ENCODE data around the gene ZNF385B.

The ZNF385B gene

DNA sequence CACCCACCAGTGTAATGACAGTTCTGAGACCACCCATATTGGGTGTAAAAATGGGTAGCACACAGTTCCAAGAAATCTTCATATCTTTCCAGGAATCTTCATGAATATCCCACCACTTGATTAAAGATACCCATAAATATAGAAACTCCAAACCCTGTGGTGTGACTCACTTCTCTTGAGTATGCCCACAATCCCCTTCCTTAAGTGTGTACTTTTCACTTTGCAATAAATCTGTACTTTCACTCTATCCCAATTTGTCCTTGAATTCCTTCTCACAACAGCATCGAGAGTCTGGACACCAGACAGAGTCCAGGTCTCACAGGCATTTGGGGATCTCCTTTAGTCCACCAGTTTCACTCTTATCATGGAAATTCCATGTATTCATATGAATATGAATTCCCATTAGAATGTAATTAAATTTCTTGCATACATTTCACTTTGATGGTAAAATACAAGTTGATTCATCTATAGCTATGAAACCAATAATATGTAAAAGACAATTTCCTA, 309.8 kb downstream of the ZNF385B start:
- DNase-seq (ENCODE audit: low spot score) = no peak

DNA sequence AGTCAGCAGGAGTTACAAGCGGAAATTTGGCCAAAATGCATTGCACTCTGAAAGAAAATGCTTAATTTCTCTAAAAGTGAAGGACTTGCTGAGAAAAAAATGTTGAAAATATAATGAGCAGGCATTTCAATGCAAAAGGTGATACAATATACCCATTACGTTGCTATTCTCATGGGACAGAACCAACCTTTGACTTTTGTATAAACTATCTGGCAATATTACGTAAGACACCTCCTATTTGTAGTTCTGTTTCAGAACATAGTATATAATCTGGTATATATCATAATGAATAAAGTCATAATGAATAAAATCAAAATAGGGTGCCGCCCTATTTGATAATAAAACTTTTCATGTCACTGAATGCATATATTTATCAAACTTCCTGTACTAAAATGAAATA, 310.6 kb downstream of the ZNF385B start:
- DNase-seq (ENCODE audit: low spot score) = no peak

DNA sequence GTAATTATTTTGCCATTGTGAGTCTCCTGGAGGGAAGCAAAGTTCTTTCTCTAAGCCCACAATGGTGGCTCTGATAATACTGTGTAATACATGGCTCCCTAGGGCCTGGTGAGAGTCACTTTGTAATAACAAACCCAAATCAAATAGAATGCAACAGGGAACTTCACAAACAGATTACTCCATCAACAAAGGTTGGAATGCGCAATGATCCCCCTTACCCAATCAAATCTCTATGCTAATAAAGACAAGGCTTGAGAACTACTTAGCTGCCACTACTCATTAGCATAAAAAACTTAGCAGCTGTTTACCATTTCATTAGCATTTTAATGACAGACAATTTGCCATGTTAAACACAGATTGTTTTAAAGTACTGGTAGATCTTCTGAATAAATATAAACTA, 311.2 kb downstream of the ZNF385B start:
- no peak for DNase-seq (ENCODE audit: low spot score)

DNA sequence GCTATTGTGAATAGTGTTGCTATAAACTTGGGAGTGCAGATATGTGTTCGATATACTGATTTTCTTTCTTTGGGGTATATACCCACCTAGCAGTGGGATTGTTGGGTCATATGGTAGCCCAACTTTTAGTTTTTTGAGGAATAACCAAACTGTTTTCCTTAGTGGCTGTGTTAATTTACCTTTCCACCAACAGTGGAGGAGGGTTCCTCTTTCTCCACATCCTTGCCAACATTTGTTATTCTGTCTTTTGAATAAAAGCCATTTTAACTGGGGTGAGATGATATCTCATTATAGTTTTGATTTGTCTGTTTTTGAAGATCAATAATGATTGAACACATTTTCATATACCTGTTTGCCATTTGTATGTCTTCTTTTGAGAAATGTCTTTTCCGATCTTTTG, 314.8 kb downstream of the ZNF385B start:
- DNase-seq (ENCODE audit: low spot score) = no peak

DNA sequence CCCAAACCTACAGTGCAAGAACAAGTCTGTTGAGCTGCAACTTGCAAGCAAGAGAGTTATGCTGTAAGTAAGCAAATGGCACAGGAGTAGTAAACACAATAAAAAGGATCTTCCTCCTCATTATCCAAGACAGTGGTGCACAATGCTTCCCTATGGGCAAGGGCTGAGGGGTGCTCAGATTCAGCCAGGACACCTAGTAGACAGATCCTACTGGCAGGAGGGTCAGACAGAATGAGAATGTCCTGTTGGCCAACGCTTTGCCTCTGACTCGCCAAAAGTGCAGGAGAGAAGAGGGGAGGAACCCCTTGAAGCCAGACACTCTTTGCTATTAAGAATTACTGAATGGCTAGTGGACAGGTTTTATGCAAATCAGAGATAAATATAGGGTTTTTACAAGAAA, 316.4 kb downstream of the ZNF385B start:
- DNase-seq (ENCODE audit: low spot score) = no peak

DNA sequence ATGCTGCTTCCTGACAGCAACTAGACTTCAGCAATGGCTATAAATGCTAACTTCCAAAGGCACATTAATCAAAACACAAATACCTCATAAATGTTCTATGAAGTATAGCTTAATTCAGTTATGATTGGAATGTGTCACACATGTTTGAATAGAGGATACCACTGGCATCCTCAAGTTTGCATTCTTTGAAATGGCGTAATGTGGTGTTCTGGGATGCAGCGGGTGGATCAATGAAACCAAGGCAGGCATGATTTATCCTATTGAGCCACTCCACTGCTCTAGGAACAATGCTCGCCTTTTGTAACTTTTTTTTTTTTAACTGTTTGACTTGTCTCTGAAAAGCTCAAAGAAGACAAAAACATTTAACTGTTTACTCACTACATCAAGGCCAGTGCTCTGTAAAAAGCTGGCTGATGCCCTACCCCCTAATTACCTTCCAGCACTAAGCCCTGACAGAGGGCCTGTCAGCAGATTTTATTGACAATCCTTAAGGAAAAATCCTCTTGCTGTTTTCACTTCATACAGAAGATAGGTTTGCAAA, 318.0 kb downstream of the ZNF385B start:
- DNase-seq (ENCODE audit: low spot score) = no peak

DNA sequence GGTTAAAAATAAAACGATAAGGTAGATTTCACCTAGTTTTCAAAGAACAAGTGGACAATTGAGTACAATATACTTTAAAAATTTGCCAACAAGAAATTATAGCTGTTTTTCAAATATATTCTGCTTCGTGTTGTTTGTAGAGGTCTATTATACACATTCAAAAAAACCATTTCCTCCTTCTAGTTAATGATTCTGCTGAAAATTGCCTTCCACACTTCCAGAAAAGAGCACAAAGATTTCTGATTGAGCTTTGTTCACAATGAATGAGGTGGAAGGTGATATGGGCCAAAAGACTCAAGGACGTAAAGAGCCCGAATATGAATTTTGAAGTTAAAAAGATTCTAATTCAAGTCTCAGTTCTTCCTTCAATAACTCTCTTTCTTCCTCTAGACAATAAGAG, 319.8 kb downstream of the ZNF385B start:
- DNase-seq (ENCODE audit: low spot score) = no peak

DNA sequence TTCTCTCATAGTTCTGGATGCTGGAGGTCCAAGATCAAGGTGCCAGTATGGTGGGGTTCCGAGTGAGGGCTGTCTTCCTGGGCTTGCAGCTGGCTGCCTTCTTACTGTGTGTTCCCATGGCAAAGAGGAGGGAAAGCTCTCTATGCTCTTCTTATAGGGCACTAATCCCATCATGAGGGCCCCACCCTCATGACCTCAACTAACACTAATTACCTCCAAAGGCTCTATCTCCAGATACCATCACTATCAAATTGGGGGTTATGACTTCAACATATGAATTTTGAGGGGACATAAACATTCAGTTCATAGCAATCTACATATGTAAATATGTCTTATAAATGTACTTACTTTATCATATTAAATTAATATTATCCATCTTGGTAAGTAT, 322.3 kb downstream of the ZNF385B start:
- DNase-seq (ENCODE audit: low spot score) = no peak

DNA sequence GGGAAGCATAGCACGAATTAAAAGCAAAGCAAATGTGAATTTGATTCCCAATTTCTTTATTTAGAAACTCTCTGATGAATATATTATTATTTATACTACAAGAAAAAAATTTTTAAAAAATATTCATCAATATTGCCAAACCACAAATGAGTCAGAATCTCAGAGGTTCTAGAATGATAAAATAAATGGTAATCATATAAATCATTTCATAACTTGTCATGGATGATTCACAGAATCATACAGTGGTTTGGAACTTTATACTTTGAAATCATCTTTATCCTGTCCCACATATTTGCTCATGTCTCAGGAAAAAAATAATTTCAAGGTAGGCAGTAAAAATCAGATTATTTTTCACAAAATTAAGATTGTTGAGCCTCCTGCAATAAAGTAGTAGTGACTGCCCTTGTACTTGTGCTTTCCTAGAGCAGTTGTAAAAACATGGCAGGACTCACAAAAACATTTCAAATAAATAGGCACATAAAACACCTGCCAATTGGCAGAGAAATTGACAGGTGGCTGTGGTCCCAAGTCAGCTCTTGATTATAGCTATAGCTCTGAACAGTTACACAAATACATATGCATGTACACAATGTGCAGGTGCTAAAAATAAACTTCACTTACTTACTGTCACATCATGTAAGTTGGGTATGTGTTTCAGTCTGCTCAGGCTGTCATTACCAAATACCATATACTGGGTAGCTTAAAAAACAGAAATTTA, 322.8 kb downstream of the ZNF385B start:
- DNase-seq (ENCODE audit: low spot score) = peak; percentile 7

DNA sequence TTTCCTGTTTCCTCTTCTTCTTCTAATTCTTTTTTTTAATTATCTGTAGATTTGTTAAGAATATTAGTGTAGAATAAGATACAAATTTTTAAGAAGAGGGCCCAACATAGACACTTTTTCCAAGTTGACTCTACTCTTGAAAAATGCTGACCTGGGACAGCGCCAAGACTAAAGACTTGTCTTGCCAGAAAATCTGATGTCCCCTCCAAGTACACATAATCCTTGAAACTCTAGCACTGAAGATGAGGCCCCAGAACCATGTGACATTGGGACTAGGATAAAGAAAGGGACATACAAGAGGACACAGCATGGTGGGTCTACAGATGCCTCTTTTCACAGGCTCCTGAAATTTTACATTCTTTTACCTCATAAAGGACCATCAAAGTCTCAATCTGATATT, 325.2 kb downstream of the ZNF385B start:
- DNase-seq (ENCODE audit: low spot score) = no peak

DNA sequence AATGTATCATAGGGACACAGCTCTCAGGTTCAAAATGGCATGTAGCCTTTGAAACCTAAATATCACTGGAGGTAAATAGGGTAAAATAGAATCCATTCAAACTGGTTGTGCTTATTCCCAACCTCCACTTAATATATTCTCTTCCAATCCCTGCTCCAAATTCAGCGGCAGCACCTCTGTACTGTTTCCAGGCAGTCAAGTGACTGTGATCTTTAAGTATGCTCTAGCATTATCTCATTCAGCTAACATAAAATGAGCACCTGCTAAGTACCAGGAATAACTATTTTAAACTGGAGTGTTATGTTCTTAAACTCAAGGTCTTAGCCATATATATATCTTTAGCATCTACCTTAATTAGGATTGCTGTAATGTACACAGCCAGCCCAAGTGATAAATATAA, 327.5 kb downstream of the ZNF385B start:
- DNase-seq (ENCODE audit: low spot score) = no peak

DNA sequence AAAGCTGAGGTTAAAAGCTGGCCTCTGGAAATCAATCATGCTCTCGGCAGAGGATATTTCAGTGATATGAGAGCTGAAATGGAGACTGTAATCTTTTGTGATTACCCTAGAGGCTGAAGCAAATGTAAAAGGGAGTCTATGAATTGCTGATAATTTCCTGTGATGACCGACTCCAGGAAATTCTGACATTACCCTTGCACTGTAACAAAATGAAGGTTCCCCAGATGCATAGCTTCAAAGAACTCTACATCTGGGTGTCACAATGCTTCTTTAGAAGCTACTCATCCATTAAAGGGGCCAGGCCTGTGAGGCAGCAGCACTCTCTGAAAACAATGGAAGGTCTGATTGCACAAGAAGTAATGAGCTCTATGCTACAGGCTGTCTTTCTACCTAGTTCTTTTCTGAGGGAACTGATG, 328.5 kb downstream of the ZNF385B start:
- no peak for DNase-seq (ENCODE audit: low spot score)

DNA sequence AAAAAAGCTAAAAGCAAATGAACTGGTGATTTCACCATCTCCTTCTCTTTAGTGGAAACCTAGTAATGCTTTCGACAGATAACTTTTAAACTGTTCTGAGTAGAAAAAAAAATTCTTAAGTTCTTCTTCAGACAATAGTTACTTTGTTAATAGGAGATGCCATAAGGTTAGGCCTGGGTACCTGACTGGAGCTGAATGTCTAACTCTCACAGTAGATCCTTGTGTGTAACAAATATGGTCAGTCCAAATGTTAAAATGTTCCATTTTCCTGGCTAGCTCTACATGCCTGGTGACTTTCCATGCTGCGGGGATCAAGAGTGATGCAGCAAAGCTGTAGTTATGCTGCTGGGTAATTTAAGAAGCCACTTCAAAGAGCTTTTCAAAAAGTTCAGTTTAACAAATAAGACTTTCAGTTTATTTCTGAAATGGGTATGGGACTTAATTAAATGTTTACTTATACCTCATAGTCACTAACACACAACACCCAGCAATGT, 332.8 kb downstream of the ZNF385B start:
- no peak for DNase-seq (ENCODE audit: low spot score)

DNA sequence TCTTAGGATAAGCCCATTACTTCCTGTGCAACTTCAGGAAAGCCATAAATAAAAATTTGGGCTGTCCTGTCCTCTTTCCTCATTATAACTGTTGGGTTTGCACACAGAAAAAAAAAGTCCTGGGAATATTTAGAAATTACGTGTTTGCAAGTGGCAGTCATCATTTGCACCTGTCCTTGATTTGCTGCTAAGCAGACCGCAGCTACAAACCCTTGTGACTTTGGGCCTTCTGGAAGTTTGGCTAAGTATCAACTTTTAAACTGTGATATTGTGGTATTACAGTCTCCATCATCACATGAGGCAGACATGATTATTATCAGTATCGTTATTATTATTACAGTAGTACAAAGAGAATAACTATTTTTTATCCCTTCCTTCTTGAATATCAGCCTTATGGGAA, 336.1 kb downstream of the ZNF385B start:
- DNase-seq (ENCODE audit: low spot score) = no peak

DNA sequence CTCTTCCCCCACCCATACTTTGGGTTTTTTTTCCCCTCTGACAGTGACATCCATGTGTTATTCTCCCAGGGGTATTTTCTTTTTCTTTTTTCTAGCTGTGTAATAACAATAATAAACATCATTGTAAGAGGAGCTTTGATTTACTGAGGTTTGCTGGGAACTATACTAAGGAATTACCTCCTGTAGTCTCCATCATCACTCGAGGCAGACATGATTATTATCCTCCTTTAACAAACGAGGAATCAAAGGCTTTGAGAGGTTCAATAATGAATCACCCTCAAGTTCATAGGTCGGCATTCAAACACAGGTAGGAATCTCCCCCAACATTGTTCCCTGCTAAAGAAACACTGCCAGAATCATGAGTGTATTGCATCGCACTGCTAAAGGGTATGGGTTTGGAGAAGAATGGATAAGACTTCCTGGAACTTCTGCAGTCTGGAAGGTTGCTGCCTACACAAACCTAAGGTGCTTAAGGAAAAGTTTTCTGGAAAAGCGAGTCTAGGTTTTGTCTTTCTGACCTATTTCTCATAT, 336.5 kb downstream of the ZNF385B start:
- DNase-seq (ENCODE audit: low spot score) = no peak

DNA sequence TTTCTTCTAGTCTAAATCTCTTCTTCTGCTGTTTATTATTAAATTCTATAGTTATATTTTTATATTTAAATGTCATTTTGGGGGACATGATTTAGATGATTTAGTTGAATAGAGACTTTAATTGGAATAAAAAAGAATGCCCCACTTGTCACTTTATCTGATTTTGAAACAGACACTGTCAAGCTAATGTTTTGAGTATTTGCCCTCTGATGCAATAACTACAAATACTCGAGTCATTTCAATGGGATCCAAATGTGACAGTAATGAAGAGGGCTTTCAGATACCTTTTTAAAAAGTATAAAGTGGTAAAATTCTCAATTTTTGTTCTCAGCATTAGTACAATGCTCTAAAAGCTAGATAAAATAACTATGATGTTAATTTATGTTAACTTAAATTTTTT, 339.5 kb downstream of the ZNF385B start:
- DNase-seq (ENCODE audit: low spot score) = no peak

DNA sequence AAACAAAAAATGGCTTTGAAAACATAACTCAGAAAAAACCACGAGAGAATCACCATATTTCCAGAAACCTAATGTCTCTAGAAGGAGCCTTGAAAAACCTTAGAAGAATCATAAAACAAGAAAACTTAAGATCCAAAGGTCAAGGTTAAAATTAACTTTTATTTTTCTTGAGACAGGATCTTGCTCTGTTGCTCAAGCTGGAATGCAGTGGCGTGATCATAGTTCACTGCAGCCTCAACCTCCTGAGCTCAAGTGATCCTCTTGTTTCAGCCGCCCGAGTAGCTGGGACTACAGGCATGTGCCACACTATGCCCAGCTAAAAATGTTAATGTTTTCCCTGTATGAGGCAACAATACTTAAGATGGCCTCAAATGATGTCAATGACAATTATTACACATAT, 342.6 kb downstream of the ZNF385B start:
- DNase-seq (ENCODE audit: low spot score) = no peak

DNA sequence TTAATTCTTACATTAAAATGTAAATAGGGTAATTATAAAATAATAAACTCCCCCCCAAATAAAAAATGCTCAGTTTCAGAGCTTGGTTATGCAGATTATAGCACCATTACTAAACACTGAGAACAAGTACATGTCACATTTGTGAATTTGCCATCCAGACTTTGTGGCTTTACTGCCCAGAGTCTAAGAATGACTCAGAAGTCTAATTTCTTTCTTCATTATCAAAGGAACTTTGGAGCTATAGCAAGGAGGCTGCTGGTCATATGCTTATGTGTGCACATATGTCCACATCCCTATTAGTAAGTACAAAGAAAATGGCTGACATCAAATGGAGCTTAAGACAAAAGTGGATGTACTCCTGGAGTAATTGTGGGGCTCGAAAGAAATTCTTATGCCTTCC, 348.2 kb downstream of the ZNF385B start:
- no peak for DNase-seq (ENCODE audit: low spot score)

DNA sequence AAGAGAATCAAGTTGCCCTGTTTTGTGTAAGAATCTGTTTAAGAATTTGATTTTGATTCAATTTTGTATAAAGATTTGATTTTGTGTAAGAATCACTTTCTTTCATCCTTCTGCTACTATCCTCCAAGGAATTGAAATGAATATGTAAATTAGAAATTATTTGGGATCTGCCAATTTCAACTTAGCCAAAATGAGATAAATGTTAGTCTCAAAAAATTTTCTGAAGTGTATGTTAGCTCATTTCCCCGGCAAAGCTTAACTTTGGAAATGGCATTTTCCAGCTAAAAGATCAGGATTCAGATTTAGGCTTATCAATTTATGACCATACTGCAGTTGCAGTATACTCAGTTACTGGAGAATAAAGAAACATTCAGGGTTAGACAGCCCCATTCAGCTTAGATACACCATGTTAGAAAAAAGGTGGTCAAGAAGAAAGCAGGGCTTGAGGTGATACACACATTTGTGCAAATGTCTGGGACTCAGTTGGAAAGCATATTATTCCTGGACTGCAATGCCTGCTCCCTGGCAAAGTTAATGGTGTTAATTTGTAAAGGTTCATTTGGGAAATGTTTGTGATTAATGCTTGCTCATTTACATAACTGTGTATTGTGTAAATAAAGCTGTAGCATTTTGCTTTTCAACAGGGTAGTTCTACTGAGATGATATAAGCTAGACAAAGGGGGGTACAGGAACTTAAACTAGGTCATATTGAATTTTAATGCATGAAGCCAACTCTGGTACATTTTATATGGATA, 349.0 kb downstream of the ZNF385B start:
- DNase-seq (ENCODE audit: low spot score) = no peak

DNA sequence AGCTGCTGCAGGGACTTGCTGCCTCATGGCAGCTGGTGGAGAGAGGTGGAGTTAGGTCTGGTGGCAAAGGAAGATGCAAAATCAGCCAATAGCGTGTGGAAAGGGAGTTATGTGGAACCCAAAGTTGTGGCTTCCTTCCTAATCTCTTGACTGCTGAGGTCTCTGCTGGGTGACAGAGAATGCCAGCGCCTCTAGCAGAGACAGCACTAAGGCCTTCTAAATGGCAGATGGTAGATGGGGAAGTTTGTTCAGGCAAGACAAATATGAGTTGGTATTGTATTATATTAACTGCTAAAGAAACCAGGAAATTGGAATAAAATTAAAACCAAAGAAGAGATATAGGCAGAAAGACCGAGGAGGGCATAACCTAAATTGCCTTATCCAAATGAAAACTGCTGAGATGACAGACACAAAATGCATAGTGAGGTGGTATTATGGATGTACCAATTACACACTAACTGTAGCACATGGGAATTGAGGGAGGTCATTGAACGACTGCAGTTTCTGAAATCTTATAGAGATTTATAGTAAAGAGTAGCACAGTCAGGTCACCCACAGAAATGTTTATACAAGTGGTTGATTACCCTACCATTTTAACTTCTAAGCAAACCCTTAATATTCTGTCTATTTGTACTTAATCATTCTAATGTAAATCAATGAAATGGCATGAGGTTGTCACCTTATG, 350.2 kb downstream of the ZNF385B start:
- DNase-seq (ENCODE audit: low spot score) = no peak

DNA sequence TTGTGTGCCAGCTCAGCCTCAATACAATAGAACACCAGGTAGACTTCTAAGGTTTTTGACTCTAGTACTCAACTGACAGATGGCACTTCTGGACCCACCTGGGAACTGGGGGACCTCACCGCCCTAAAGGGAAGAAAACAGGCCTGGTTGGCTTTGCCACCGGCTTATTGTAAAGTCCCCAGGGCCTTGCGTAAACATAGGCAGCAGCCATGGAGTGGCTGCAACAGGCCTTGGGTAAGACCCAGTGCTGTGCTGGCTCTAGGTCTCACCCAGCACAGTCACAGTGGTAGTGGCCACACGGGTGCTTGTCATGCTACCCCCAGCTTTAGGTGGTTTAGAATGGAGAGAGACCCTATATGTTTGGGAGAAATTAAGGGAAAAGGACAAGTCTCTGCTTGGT, 366.1 kb downstream of the ZNF385B start:
- DNase-seq (ENCODE audit: low spot score) = no peak

DNA sequence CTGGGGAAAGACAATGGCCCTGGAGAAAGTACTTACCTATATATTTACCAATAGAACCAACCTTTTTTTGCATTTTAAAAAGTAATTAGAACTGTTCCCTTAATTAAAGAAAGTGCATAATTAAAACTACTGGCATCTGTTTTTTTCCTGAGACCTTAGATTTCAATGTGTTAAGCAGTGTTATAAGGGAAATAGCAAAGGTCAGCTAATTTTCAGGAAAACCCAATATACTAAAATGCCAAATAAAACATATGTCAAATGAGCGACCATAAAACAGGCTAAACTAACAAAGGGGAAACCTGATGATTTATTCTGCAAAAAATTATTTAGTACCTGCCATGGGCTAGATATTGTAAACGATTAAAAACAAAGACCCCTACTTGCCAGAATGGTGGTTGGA, 372.8 kb downstream of the ZNF385B start:
- no peak for DNase-seq (ENCODE audit: low spot score)
